Panc1 (cell line): Measurements from ENCODE around the gene GPC6. TPM values are rescaled to one million over a fixed set of nuclear protein-coding genes. Genes with fewer than 3 reads are reported as not detected.

ENCODE experiments used
- ATAC-seq: fragments of 200-7000 bp; cut with Tn5 transposase; 2 replicates; pipeline ENCODE4 v1.9.1; 2020; ENCODE audit warnings: mild to moderate bottlenecking, moderate library complexity
- BruUV-seq: library from RNA; stranded (reverse); fragments of 400-500 nt; replicated peaks from 2 replicates; lab custom pipeline; 2021; lab: Mats Ljungman, UMichigan
- CTCF ChIA-PET: fragments of 300-600 bp; sonication (Branson Sonifier 250); formaldehyde crosslinking; loops from one replicate; lab custom pipeline; 2022; ENCODE audit warnings: antibody characterized with exemption; lab: Charles Lee
- POLR2A ChIA-PET: fragments of 300-600 bp; sonication (Branson Sonifier 250); formaldehyde crosslinking; loops from one replicate; lab custom pipeline; 2022; ENCODE audit warnings: antibody characterized with exemption; lab: Charles Lee
- DNase-seq: peaks from one replicate; pipeline ENCODE4 v3.0.0-alpha.2; 2010; ENCODE audit warnings: low read depth, low spot score
- H3K27ac ChIP-seq: 2 replicates; pipeline ENCODE4 v1.5.1; 2011; ENCODE audit warnings: mild to moderate bottlenecking, low read length, inconsistent platforms
- H3K27me3 ChIP-seq: fragments of 200-500 bp; sonication (Bioruptor generic); 2 replicates; pipeline ENCODE4 v1.6.0; 2014; ENCODE audit warnings: low read length, inconsistent platforms; ENCODE audit not compliant: control insufficient read depth, insufficient read depth
- H3K36me3 ChIP-seq: fragments of 200-500 bp; sonication (Bioruptor generic); 2 replicates; pipeline ENCODE4 v1.5.1; 2014; ENCODE audit warnings: inconsistent platforms, mild to moderate bottlenecking, low read length, moderate library complexity; ENCODE audit not compliant: control insufficient read depth, insufficient read depth
- H3K4me1 ChIP-seq: 2 replicates; pipeline ENCODE4 v1.5.1; 2011; ENCODE audit warnings: inconsistent platforms, mild to moderate bottlenecking, low read length, moderate library complexity; ENCODE audit not compliant: control insufficient read depth, insufficient read depth
- H3K4me3 ChIP-seq, 2 experiments: 2 replicates each; pipeline ENCODE4 v1.5.1; 2011 to 2012; ENCODE audit warnings: low read depth in 2 of 2, low read length in 2 of 2, mild to moderate bottlenecking in 2 of 2, inconsistent platforms in 1 of 2, moderate library complexity in 1 of 2
- H3K9me3 ChIP-seq: fragments of 200-500 bp; sonication (Bioruptor generic); 2 replicates; pipeline ENCODE4 v1.5.1; 2014; ENCODE audit warnings: low read depth, mild to moderate bottlenecking, inconsistent platforms, low read length, moderate library complexity; ENCODE audit not compliant: control insufficient read depth, insufficient read depth
- POLR2AphosphoS5 ChIP-seq: IDR thresholded peaks from 2 replicates; pipeline ENCODE4 v1.6.1; 2012; ENCODE audit warnings: mild to moderate bottlenecking, low read depth, low read length, moderate library complexity
- REST ChIP-seq, 2 experiments: IDR thresholded peaks; 2 replicates each; pipeline ENCODE4 v1.6.1; 2011 to 2012; ENCODE audit warnings: low read depth in 2 of 2, control low read depth in 1 of 2, low read length in 1 of 2, mild to moderate bottlenecking in 1 of 2, moderate library complexity in 1 of 2; ENCODE audit not compliant: insufficient read depth in 1 of 2
- SIN3A ChIP-seq: IDR thresholded peaks from 2 replicates; pipeline ENCODE4 v1.6.1; 2012; ENCODE audit warnings: low read depth, mild to moderate bottlenecking, low read length, moderate library complexity, borderline replicate concordance; ENCODE audit not compliant: insufficient read depth
- TCF7L2 ChIP-seq: IDR thresholded peaks from 2 replicates; pipeline ENCODE4 v1.6.1; 2011; ENCODE audit warnings: mild to moderate bottlenecking, low read depth, low read length, inconsistent platforms
- in situ Hi-C: cut with HindIII; loops from 2 replicates; pipeline ENCODE4 v1.10.0; 2016; ENCODE audit warnings: low sequenced_read_pairs, low pct_unique_long_range_greater_than_20kb
- intact Hi-C: fragments of 100-400 bp; cut with micrococcal nuclease; formaldehyde crosslinking; loops from one replicate; pipeline ENCODE4 v1.10.0; 2022; ENCODE audit not compliant: unreplicated experiment
- total RNA-seq: library from RNA; stranded (reverse); gene quantifications from one replicate; pipeline ENCODE4 v1.2.1, GENCODE V29; 2021; ENCODE audit not compliant: unreplicated experiment
- TF ChIP-seq, protein P1 (sequence below): fragments of 450-650 bp; IDR thresholded peaks from 2 replicates; pipeline ENCODE4 v1.5.1; 2017; ENCODE audit warnings: mild to moderate bottlenecking

Gene GPC6
- total RNA-seq, 1 experiment from 2014 or later: 4.8 TPM

DNA sequence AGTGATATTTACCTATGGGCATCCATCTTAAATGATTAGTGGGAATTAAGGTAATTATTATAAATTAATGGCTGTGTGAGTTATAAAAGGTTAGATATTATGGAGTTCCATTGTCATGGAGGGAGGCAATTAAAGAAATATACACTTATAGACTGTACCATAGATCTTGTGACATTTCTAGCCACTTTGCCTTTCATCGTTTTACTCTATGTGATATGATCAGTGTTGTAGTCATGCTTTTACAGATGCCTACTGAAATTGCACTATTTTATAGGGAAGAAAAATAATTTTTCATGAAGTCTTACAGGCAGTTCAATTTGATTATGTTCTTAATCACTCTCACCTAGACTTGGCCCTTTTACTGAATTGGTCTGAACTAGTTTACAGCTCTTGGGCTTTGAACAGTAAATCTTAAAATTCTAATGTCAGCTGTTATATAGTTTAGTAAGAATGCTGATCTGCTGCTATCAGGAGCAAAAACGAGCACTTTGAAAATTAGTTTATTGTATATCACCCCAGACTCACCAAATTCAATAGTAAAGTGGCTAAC lies 301.2 kb downstream of the GPC6 start:
- Histone ChIP-seq H3K4me3 (no peak overlapping the region), H3K36me3 (no peaks in the 10 kb centered on the region), H3K9me3 (no peaks in the 10 kb centered on the region), H3K27me3 (no peaks in the 10 kb centered on the region), H3K27ac (no peak overlapping the region), H3K4me1 (no peaks in the 10 kb centered on the region)
- in situ Hi-C loops (no loop called here), intact Hi-C loops (no loop called here)
- ChIA-PET CTCF (no interaction called here), POLR2A (no interaction called here)
- DNase-seq (no peak), ATAC-seq (no peak)
- TF ChIP-seq, protein P1, sequence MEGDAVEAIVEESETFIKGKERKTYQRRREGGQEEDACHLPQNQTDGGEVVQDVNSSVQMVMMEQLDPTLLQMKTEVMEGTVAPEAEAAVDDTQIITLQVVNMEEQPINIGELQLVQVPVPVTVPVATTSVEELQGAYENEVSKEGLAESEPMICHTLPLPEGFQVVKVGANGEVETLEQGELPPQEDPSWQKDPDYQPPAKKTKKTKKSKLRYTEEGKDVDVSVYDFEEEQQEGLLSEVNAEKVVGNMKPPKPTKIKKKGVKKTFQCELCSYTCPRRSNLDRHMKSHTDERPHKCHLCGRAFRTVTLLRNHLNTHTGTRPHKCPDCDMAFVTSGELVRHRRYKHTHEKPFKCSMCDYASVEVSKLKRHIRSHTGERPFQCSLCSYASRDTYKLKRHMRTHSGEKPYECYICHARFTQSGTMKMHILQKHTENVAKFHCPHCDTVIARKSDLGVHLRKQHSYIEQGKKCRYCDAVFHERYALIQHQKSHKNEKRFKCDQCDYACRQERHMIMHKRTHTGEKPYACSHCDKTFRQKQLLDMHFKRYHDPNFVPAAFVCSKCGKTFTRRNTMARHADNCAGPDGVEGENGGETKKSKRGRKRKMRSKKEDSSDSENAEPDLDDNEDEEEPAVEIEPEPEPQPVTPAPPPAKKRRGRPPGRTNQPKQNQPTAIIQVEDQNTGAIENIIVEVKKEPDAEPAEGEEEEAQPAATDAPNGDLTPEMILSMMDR: no peak
- no peak for TF ChIP-seq TCF7L2
- TF ChIP-seq SIN3A: no peak
- TF ChIP-seq POLR2AphosphoS5: no peak
- no peak for TF ChIP-seq REST (IDR thresholded peaks at IDR 0.05; ENCODE audit: insufficient read depth in 1 of 2, low read depth in 2 of 2, low read length in 1 of 2)
- no TSS peak for BruUV-seq

DNA sequence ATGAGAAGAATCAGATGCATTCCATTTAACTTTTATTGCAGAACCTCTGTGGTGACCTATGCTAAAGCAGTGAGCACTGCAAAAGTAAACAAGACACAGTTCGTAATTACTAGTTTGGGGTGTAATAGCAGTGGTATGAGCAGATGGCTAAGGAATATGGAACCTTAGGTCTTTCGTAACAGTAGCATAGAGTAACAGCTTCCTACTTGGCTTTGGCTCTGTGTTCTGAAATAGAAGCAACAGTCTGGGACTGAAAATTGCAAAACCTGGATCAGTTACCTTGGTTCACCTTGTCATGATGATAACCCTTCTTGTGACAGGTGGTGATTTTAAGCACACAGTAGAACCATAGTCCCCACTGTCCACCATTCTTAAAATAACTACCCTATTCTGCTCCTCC lies 303.4 kb downstream of the GPC6 start:
- DNase-seq: no peak
- Histone ChIP-seq H3K36me3 (no peaks in the 10 kb centered on the region), H3K9me3 (no peaks in the 10 kb centered on the region), H3K4me1 (no peaks in the 10 kb centered on the region), H3K27me3 (no peaks in the 10 kb centered on the region), H3K4me3 (no peak overlapping the region), H3K27ac (no peak overlapping the region)
- in situ Hi-C loops (no loop called here), intact Hi-C loops (no loop called here)
- BruUV-seq: no TSS peak
- no peak for ATAC-seq
- TF ChIP-seq, protein P1: no peak
- no peak for TF ChIP-seq SIN3A
- no peak for TF ChIP-seq POLR2AphosphoS5
- TF ChIP-seq REST (IDR thresholded peaks at IDR 0.05; ENCODE audit: insufficient read depth in 1 of 2, low read depth in 2 of 2, low read length in 1 of 2): no peak
- no peak for TF ChIP-seq TCF7L2
- ChIA-PET CTCF (no interaction called here), POLR2A (no interaction called here)
